GM19099 (cell line): Measurements from ENCODE around the gene MPDZ.

Source experiments
- POLR2A ChIP-seq: IDR thresholded peaks from 3 replicates; pipeline ENCODE4 v1.6.1; 2011; ENCODE audit warnings: low read depth; ENCODE audit not compliant: insufficient read length; ENCODE audit errors: extremely low read depth

MPDZ gene

GRCh38 chr9:13173553-13173952, 105.9 kb downstream of the MPDZ start:
- TF ChIP-seq POLR2A, result no peak

GRCh38 chr9:13171261-13171660, 108.2 kb downstream of the MPDZ start:
- no peak for TF ChIP-seq POLR2A

GRCh38 chr9:13166996-13167395, 112.5 kb downstream of the MPDZ start:
- no peak for TF ChIP-seq POLR2A

- TF ChIP-seq POLR2A, result no peak
Measured at GRCh38 chr9:13165956-13166355, 113.5 kb downstream of the MPDZ start.

GRCh38 chr9:13165236-13165945, 114.1 kb downstream of the MPDZ start:
- no peak for TF ChIP-seq POLR2A

GRCh38 chr9:13163946-13164345, 115.5 kb downstream of the MPDZ start:
- no peak for TF ChIP-seq POLR2A

- TF ChIP-seq POLR2A, result no peak
Measured at GRCh38 chr9:13163287-13163686, 116.2 kb downstream of the MPDZ start.

- no peak for TF ChIP-seq POLR2A
Measured at GRCh38 chr9:13160051-13160450, 119.4 kb downstream of the MPDZ start.

- TF ChIP-seq POLR2A, result no peak
Measured at GRCh38 chr9:13158986-13159385, 120.5 kb downstream of the MPDZ start.

- TF ChIP-seq POLR2A, result no peak
Measured at GRCh38 chr9:13151489-13151888, 128.0 kb downstream of the MPDZ start.

GRCh38 chr9:13149454-13149853, 130.0 kb downstream of the MPDZ start:
- TF ChIP-seq POLR2A, result no peak

GRCh38 chr9:13146840-13147239, 132.7 kb downstream of the MPDZ start:
- TF ChIP-seq POLR2A, result no peak

GRCh38 chr9:13145340-13145739, 134.2 kb downstream of the MPDZ start:
- no peak for TF ChIP-seq POLR2A

GRCh38 chr9:13144166-13144775, 135.2 kb downstream of the MPDZ start:
- no peak for TF ChIP-seq POLR2A

GRCh38 chr9:13143281-13143680, 136.2 kb downstream of the MPDZ start:
- no peak for TF ChIP-seq POLR2A

- no peak for TF ChIP-seq POLR2A
Measured at GRCh38 chr9:13142776-13143175, 136.7 kb downstream of the MPDZ start.
